DND-41 (cell line): ENCODE measurements around the gene ARL4D.

Source experiments
- ATAC-seq: fragments of 200-7000 bp; cut with Tn5 transposase; 3 replicates; pipeline ENCODE4 v1.9.1; 2021; ENCODE audit warnings: low read depth; ENCODE audit not compliant: insufficient read depth
- DNase-seq: peaks from one replicate; pipeline ENCODE4 v3.0.0-alpha.2; 2020
- H2AFZ ChIP-seq: 2 replicates; pipeline ENCODE4 v1.6.0; 2012; ENCODE audit warnings: low read depth, low read length
- H3K27ac ChIP-seq: 2 replicates; pipeline ENCODE4 v1.5.1; 2012; ENCODE audit warnings: low read length, inconsistent platforms
- H3K27me3 ChIP-seq: fragments of 200-600 bp; sonication (generic); 2 replicates; pipeline ENCODE4 v1.6.0; 2012; ENCODE audit warnings: low read length, mild to moderate bottlenecking, inconsistent platforms; ENCODE audit not compliant: insufficient read depth, poor library complexity
- H3K36me3 ChIP-seq: 2 replicates; pipeline ENCODE4 v1.5.1; 2012; ENCODE audit warnings: low read length, inconsistent platforms; ENCODE audit not compliant: insufficient read depth
- H3K4me1 ChIP-seq: 2 replicates; pipeline ENCODE4 v1.5.1; 2012; ENCODE audit warnings: mild to moderate bottlenecking, low read length; ENCODE audit not compliant: insufficient read depth
- H3K4me2 ChIP-seq: 2 replicates; pipeline ENCODE4 v1.6.0; 2012; ENCODE audit warnings: mild to moderate bottlenecking, moderate library complexity, low read length, inconsistent platforms; ENCODE audit not compliant: insufficient read depth
- H3K4me3 ChIP-seq, 2 experiments: fragments of 200-600 bp in 1 of 2; shearing (Covaris generic) in 1 of 2; 2 replicates each; pipeline ENCODE4 v1.5.1; 2012 to 2016; ENCODE audit warnings: inconsistent platforms in 2 of 2, low read length in 2 of 2, mild to moderate bottlenecking in 2 of 2, low read depth in 1 of 2, moderate library complexity in 1 of 2
- H3K79me2 ChIP-seq: 2 replicates; pipeline ENCODE4 v1.6.0; 2012; ENCODE audit warnings: low read length, inconsistent platforms; ENCODE audit not compliant: insufficient read depth
- H3K9ac ChIP-seq: 2 replicates; pipeline ENCODE4 v1.6.0; 2012; ENCODE audit warnings: low read depth, mild to moderate bottlenecking, inconsistent platforms, low read length, moderate library complexity
- H3K9me3 ChIP-seq: 2 replicates; pipeline ENCODE4 v1.5.1; 2012; ENCODE audit warnings: low read length, moderate library complexity, mild to moderate bottlenecking, inconsistent platforms; ENCODE audit not compliant: insufficient read depth, severe bottlenecking
- H4K20me1 ChIP-seq: 2 replicates; pipeline ENCODE4 v1.6.0; 2012; ENCODE audit warnings: low read length; ENCODE audit not compliant: insufficient read depth
- CTCF ChIP-seq: IDR thresholded peaks from 2 replicates; pipeline ENCODE4 v1.5.1; 2012; ENCODE audit warnings: borderline replicate concordance, low read length, moderate library complexity, mild to moderate bottlenecking; ENCODE audit not compliant: poor library complexity, severe bottlenecking; ENCODE audit errors: extremely low read depth
- EZH2 ChIP-seq: IDR thresholded peaks from 3 replicates; pipeline ENCODE4 v1.6.1; 2012; ENCODE audit warnings: borderline replicate concordance, low read depth, mild to moderate bottlenecking, moderate library complexity, low read length, inconsistent platforms; ENCODE audit not compliant: severe bottlenecking

The ARL4D gene

GRCh38 chr17:43395165-43395564 lies 3.6 kb upstream of the ARL4D start:
- no peaks in the 10 kb centered on the region for H3K9me3 ChIP-seq
- no peak overlapping the region for H3K9ac ChIP-seq
- no peaks in the 10 kb centered on the region for H3K79me2 ChIP-seq
- no peaks in the 10 kb centered on the region for H4K20me1 ChIP-seq
- 0 out of 2 replicates have a peak overlapping the region, but pooled peaks have one; percentile 0 for H2AFZ ChIP-seq
- peaks cover 35% of the 10 kb centered on the region for H3K4me1 ChIP-seq
- no peak for ATAC-seq
- no peak overlapping the region for H3K4me3 ChIP-seq
- H3K27me3 ChIP-seq = no peaks in the 10 kb centered on the region
- H3K36me3 ChIP-seq = no peaks in the 10 kb centered on the region
- TF ChIP-seq CTCF = no peak
- TF ChIP-seq EZH2 = no peak
- H3K27ac ChIP-seq = no peak overlapping the region
- no peak overlapping the region for H3K4me2 ChIP-seq
- DNase-seq = no peak

- Histone ChIP-seq H2AFZ (no peak overlapping the region), H3K4me2 (no peak overlapping the region), H3K9ac (no peak overlapping the region), H3K79me2 (no peaks in the 10 kb centered on the region), H3K27me3 (no peaks in the 10 kb centered on the region), H3K4me3 (no peak overlapping the region), H3K4me1 (peaks cover 36% of the 10 kb centered on the region), H3K27ac (no peak overlapping the region), H3K36me3 (no peaks in the 10 kb centered on the region), H4K20me1 (no peaks in the 10 kb centered on the region), H3K9me3 (no peaks in the 10 kb centered on the region)
- DNase-seq (no peak), ATAC-seq (no peak)
- TF ChIP-seq CTCF (no peak), EZH2 (no peak)
Measured at GRCh38 chr17:43396491-43397060, 2.2 kb upstream of the ARL4D start.

- H3K79me2 ChIP-seq = no peaks in the 10 kb centered on the region
- peak overlapping the region in 1 of 2 experiments; percentile 65; a peak in 2 of 4 replicates for H3K4me3 ChIP-seq
- no peaks in the 10 kb centered on the region for H3K27me3 ChIP-seq
- no peaks in the 10 kb centered on the region for H4K20me1 ChIP-seq
- no peak overlapping the region for H2AFZ ChIP-seq
- H3K9me3 ChIP-seq = no peaks in the 10 kb centered on the region
- DNase-seq = no peak
- no peak overlapping the region for H3K27ac ChIP-seq
- ATAC-seq = no peak
- no peaks in the 10 kb centered on the region for H3K36me3 ChIP-seq
- peaks cover 23% of the 10 kb centered on the region for H3K4me1 ChIP-seq
- TF ChIP-seq EZH2 (no peak), CTCF (no peak)
- peak overlapping the region; percentile 81 for H3K4me2 ChIP-seq
- no peak overlapping the region for H3K9ac ChIP-seq
Measured at GRCh38 chr17:43399839-43400328, 1.1 kb downstream of the ARL4D start.
